Right lobe of liver (tissue), 6 donors: ENCODE results near the gene SLC52A3. TPM values are rescaled to one million over a fixed set of nuclear protein-coding genes. Genes with fewer than 3 reads are reported as not detected.

Source experiments
- ATAC-seq, 4 donors: fragments of 200-7000 bp; cut with Tn5 transposase; one replicate each; pipeline ENCODE4 v1.9.1; 2020; ENCODE audit warnings: mild to moderate bottlenecking in 4 of 4, moderate library complexity in 4 of 4
- DNase-seq, 3 donors: peaks; one replicate each; pipeline ENCODE4 v3.0.0-alpha.2; 2020
- H3K27ac ChIP-seq, 3 donors: fragments of 200-600 bp; one replicate each; pipeline ENCODE4 v1.8.0; 2022
- H3K27me3 ChIP-seq, 2 donors: fragments of 200-600 bp; one replicate each; pipeline ENCODE4 v1.8.0; 2022
- H3K36me3 ChIP-seq, 4 donors: fragments of 200-600 bp; sonication (generic) in 1 of 4; one replicate each; pipeline versions ENCODE4 v1.5.1 to v1.8.0; 2017 to 2022; ENCODE audit warnings: control low read depth in 1 of 4
- H3K4me1 ChIP-seq, 4 donors: fragments of 200-600 bp; sonication (generic) in 1 of 4; one replicate each; pipeline versions ENCODE4 v1.5.1 to v1.8.0; 2017 to 2022; ENCODE audit warnings: control low read depth in 1 of 4
- H3K4me3 ChIP-seq, 3 donors: fragments of 200-600 bp; one replicate each; pipeline ENCODE4 v1.8.0; 2022
- H3K9me3 ChIP-seq, 4 donors: fragments of 200-600 bp; sonication (generic) in 1 of 4; one replicate each; pipeline versions ENCODE4 v1.5.1 to v1.8.0; 2017 to 2022; ENCODE audit warnings: control low read depth in 1 of 4
- POLR2A ChIP-seq: fragments of 450-650 bp; IDR thresholded peaks from one replicate; pipeline ENCODE4 v1.6.1; 2017; ENCODE audit warnings: antibody characterized with exemption, mild to moderate bottlenecking
- WGBS: methylation state at CpG from one replicate; pipeline ENCODE4 v1.1.6; 2018; ENCODE audit warnings: low coverage, low lambda C conversion rate; ENCODE audit not compliant: insufficient coverage; ENCODE audit errors: missing lambda C conversion rate; 5-methylcytosine and 5-hydroxymethylcytosine counted together
- intact Hi-C, 2 donors: fragments of 100-400 bp; cut with DNase I; formaldehyde crosslinking; loops; one replicate each; pipeline versions ENCODE4 v1.11.2 to v1.14.1; 2022
- total RNA-seq, 6 experiments: library from RNA; depleted of rRNA in 2 of 6; stranded (reverse); fragments of >200 nt in 2 of 6; fragmentation: NEBNext Ultra II Directional in 3 of 6; extraction: Animal tissue kit (Norgen Biotek cat#: 25700) in 3 of 6; gene quantifications; one replicate each; pipeline versions ENCODE4 v1.1.0 to v1.2.4, GENCODE V29; 2016 to 2023
- TF ChIP-seq, protein P1 (sequence below), 4 donors: fragments of 200-600 bp in 3 of 4; fragments of 450-650 bp in 1 of 4; IDR thresholded peaks; one replicate each; pipeline versions ENCODE4 v1.5.1 to v1.8.0; 2016 to 2022; ENCODE audit warnings: antibody characterized with exemption in 4 of 4, mild to moderate bottlenecking in 2 of 4
- donor health status: DM: no; HTN: yes; CAD: no.
- donor health status: DM: no; HTN: no; CAD: no.
- donor health status: DM: no; HTN: no; CAD: no.
- donor health status: DM: no; HTN: yes; CAD: no.
- donor health status: DM: no; HTN: yes; CAD: no.

The SLC52A3 gene
- total RNA-seq, 6 experiments from 2014 or later, result 0.05 to 0.62 TPM; not detected in 4

DNA sequence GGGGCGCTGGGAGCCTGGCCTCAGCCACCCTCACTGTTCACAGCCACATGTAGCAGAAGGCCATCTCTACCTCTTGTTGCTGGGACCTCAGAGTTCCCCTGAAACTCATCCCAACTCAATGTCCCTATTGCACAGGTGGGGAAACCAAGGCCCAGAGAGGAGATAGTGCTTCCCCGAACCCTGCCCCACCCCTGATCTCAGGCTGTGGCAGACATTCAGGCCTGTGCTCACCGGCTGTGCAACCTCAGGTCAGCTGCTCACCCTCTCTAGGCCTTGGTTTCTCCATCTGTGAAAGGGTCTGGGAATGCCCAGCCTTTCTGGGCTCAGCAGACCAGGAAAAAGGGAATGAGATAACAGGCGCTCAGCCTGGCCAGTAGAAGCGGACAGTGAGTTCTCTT lies 6.4 kb upstream of the SLC52A3 start:
- Histone ChIP-seq H3K27me3 (no peaks in the 10 kb centered on the region), H3K4me3 (no peak overlapping the region), H3K36me3 (no peaks in the 10 kb centered on the region), H3K27ac (no peak overlapping the region), H3K4me1 (no peaks in the 10 kb centered on the region), H3K9me3 (no peaks in the 10 kb centered on the region)
- no peak for DNase-seq
- TF ChIP-seq POLR2A, result no peak
- TF ChIP-seq, protein P1, sequence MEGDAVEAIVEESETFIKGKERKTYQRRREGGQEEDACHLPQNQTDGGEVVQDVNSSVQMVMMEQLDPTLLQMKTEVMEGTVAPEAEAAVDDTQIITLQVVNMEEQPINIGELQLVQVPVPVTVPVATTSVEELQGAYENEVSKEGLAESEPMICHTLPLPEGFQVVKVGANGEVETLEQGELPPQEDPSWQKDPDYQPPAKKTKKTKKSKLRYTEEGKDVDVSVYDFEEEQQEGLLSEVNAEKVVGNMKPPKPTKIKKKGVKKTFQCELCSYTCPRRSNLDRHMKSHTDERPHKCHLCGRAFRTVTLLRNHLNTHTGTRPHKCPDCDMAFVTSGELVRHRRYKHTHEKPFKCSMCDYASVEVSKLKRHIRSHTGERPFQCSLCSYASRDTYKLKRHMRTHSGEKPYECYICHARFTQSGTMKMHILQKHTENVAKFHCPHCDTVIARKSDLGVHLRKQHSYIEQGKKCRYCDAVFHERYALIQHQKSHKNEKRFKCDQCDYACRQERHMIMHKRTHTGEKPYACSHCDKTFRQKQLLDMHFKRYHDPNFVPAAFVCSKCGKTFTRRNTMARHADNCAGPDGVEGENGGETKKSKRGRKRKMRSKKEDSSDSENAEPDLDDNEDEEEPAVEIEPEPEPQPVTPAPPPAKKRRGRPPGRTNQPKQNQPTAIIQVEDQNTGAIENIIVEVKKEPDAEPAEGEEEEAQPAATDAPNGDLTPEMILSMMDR (IDR thresholded peaks at IDR 0.05), result no peak
- WGBS, result 100% methylated on average over 1 of the region's 5 CpGs
- intact Hi-C loops, result no loop called here
- no peak for ATAC-seq

DNA sequence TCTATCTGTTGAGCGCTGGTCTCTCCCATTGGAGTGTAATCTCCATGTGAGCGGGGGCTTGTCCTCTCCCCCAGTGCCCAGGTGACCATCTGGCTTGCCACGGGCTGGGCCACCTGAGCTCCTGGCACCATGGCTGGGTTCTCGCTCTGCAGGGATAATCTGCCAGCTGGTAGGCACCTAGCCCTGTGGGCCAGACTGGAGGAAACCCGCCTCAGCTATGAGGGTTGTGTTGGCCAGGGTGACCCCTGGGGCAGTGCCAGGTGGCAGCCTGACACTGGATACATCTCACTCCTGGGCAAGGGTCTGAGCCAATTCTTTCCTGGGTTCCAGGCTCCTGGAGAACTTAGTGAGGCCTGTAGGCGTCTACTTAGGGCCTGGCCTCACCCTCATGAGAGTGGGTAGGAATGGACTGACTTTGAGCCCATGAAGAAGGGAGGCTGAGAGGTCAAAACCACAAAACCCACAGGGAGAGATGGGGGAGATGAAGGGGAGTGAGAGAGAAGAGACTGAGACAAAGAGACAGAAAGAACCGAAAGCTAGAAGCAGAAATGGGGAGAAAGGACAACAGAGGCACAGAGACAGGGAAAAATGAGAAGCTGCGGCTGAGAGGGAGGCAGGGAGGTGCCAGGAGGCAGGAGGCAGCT lies 5.8 kb upstream of the SLC52A3 start:
- Histone ChIP-seq H3K27ac (no peak overlapping the region), H3K36me3 (no peaks in the 10 kb centered on the region), H3K4me3 (no peak overlapping the region), H3K27me3 (no peaks in the 10 kb centered on the region), H3K9me3 (no peaks in the 10 kb centered on the region), H3K4me1 (no peaks in the 10 kb centered on the region)
- intact Hi-C loops, result no loop called here
- 84% methylated on average over 3 of the region's 8 CpGs for WGBS
- TF ChIP-seq, protein P1 (IDR thresholded peaks at IDR 0.05), result no peak
- TF ChIP-seq POLR2A, result no peak
- DNase-seq (no peak), ATAC-seq (no peak)

DNA sequence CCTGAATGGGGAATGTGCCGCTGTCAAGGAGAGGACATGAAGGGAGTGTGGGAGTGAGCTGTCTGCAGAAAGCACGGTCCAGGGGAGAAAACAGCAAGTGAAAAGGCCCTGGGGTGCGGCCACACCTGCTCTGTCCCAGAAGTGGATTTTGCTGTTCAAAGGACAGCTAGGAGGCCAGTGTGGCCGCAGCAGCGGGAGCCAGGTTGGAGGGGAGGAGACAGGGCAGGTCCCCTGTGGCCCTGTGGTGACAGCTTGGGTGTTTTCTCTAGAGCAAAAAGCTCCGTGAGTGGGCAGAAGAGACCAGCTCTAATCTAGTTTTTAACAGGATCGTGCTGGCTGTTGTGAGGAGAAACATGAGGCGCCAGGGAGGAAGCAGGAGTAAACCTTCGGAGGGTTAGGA lies 4.5 kb upstream of the SLC52A3 start:
- 72% methylated on average over 2 of the region's 9 CpGs for WGBS
- intact Hi-C loops, result no loop called here
- no peak for ATAC-seq
- H3K27me3 ChIP-seq, result no peaks in the 10 kb centered on the region
- H3K9me3 ChIP-seq, result no peaks in the 10 kb centered on the region
- no peaks in the 10 kb centered on the region for H3K4me1 ChIP-seq
- H3K36me3 ChIP-seq, result no peaks in the 10 kb centered on the region
- H3K4me3 ChIP-seq, result no peak overlapping the region
- no peak for DNase-seq
- no peak overlapping the region for H3K27ac ChIP-seq
- no peak for TF ChIP-seq POLR2A
- TF ChIP-seq, protein P1 (IDR thresholded peaks at IDR 0.05), result no peak

DNA sequence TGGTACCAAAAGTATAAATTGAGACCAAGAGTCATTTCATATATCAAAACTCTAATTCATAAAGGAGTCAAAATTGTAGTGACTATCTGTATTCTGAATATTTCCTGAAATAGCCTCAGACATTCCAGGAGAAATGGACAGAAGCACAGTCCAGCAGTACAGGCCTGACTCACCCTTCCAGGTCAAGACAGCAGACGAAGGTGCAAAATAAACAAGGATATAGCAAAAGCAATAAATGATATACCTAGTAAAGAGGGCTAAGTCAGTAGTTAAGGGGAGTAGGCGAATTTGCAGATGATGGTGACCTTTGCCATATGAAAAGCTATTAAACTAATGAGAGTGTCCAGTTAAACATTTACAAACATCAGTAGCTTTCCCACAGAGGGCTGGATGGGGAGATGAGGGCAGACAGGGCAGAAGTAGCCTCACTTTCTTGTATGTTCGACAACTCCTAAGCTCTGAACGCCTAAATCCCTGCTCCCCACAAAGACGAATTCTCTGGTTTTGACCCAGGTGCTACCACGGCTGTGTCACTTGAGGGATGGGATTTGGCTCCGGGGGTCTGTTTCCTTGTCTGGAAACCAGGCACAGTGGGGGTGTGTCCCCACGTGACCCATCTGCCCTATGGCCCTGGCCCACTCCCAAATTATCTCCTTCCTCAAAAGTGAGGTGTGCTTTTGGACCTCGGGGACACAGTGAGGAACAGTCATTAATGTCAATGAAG lies 3.6 kb upstream of the SLC52A3 start:
- WGBS, result 37% methylated on average over 8 of the region's 9 CpGs
- Histone ChIP-seq H3K9me3 (no peaks in the 10 kb centered on the region), H3K4me3 (no peak overlapping the region), H3K4me1 (no peaks in the 10 kb centered on the region), H3K36me3 (no peaks in the 10 kb centered on the region), H3K27me3 (no peaks in the 10 kb centered on the region), H3K27ac (no peak overlapping the region)
- TF ChIP-seq, protein P1 (IDR thresholded peaks at IDR 0.05), result no peak
- no peak for TF ChIP-seq POLR2A
- intact Hi-C loops, result no loop called here
- no peak for DNase-seq
- ATAC-seq, result no peak
